Mucosa of descending colon (tissue), 3 donors: ENCODE data around the gene B3GLCT. TPM values are rescaled to one million over a fixed set of nuclear protein-coding genes. Genes with fewer than 3 reads are reported as not detected.
"Not testable (repeated sequence)": the region's sequence is repeated elsewhere in the genome, so short reads cannot be mapped to it uniquely, and the experiment has no call there.

Experiments
- ATAC-seq: fragments of 200-7000 bp; cut with Tn5 transposase; one replicate; pipeline ENCODE4 v1.9.1; 2020; ENCODE audit warnings: mild to moderate bottlenecking, moderate library complexity
- DNase-seq, 3 donors: peaks; one replicate each; pipeline ENCODE4 v3.0.0-alpha.2; 2020
- H3K36me3 ChIP-seq: fragments of 200-600 bp; one replicate; pipeline ENCODE4 v1.8.0; 2021; ENCODE audit warnings: low read depth, mild to moderate bottlenecking
- H3K4me1 ChIP-seq: fragments of 200-600 bp; one replicate; pipeline ENCODE4 v1.8.0; 2021; ENCODE audit warnings: low read depth, mild to moderate bottlenecking
- H3K4me3 ChIP-seq: fragments of 200-600 bp; one replicate; pipeline ENCODE4 v1.8.0; 2021; ENCODE audit warnings: mild to moderate bottlenecking
- H3K9me3 ChIP-seq: fragments of 200-600 bp; one replicate; pipeline ENCODE4 v1.8.0; 2021; ENCODE audit warnings: mild to moderate bottlenecking
- intact Hi-C, 2 donors: fragments of 100-400 bp; cut with DNase I in 1 of 2; cut with micrococcal nuclease in 1 of 2; formaldehyde crosslinking; loops; one replicate each; pipeline versions ENCODE4 v1.11.0 to v1.11.1; 2022; cut with DNase I, micrococcal nuclease
- total RNA-seq, 3 donors: library from RNA; stranded (reverse); fragmentation: NEBNext Ultra II Directional in 2 of 3; extraction: Animal tissue kit (Norgen Biotek cat#: 25700) in 2 of 3; gene quantifications; one replicate each; pipeline versions ENCODE4 v1.2.1 to v1.2.4, GENCODE V29; 2021 to 2023
- TF ChIP-seq, protein P1 (sequence below): fragments of 200-600 bp; IDR thresholded peaks from one replicate; pipeline ENCODE4 v1.8.0; 2022; ENCODE audit warnings: antibody characterized with exemption, mild to moderate bottlenecking
- donor health status: DM: no; HTN: no; CAD: no; lungs with moderate emphysema.
- donor health status: DM: no; HTN: no; CAD: no.
- donor health status: DM: no; HTN: yes; CAD: no.

The B3GLCT gene
- total RNA-seq, 3 donors from 2014 or later: 3.1 to 5.1 (median 4.0) TPM

DNA sequence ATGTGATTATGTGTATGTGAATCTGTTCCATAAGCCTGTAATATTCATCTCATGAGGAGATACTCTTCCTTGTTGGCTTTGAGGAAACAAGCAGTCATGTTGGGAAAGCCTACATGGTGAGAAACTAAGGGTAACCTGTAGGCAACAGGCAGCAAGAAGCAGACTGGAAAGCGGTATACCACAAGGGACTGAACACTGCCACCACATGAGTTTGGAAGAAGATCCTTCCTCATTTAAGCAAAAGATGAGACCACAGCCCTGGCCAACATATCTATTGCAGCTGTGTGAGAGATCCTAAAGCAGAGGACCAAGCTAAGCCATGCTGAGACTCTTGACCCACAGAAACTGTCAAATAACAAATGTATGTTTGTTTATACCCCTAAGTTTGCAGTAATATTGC lies 134.8 kb downstream of the B3GLCT start:
- intact Hi-C loops: no loop called here
- no peak overlapping the region for H3K4me3 ChIP-seq
- H3K36me3 ChIP-seq: no peaks in the 10 kb centered on the region
- H3K9me3 ChIP-seq: peaks cover 5% of the 10 kb centered on the region
- DNase-seq (no peak), ATAC-seq (no peak)
- no peaks in the 10 kb centered on the region for H3K4me1 ChIP-seq
- TF ChIP-seq, protein P1, sequence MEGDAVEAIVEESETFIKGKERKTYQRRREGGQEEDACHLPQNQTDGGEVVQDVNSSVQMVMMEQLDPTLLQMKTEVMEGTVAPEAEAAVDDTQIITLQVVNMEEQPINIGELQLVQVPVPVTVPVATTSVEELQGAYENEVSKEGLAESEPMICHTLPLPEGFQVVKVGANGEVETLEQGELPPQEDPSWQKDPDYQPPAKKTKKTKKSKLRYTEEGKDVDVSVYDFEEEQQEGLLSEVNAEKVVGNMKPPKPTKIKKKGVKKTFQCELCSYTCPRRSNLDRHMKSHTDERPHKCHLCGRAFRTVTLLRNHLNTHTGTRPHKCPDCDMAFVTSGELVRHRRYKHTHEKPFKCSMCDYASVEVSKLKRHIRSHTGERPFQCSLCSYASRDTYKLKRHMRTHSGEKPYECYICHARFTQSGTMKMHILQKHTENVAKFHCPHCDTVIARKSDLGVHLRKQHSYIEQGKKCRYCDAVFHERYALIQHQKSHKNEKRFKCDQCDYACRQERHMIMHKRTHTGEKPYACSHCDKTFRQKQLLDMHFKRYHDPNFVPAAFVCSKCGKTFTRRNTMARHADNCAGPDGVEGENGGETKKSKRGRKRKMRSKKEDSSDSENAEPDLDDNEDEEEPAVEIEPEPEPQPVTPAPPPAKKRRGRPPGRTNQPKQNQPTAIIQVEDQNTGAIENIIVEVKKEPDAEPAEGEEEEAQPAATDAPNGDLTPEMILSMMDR: no peak

DNA sequence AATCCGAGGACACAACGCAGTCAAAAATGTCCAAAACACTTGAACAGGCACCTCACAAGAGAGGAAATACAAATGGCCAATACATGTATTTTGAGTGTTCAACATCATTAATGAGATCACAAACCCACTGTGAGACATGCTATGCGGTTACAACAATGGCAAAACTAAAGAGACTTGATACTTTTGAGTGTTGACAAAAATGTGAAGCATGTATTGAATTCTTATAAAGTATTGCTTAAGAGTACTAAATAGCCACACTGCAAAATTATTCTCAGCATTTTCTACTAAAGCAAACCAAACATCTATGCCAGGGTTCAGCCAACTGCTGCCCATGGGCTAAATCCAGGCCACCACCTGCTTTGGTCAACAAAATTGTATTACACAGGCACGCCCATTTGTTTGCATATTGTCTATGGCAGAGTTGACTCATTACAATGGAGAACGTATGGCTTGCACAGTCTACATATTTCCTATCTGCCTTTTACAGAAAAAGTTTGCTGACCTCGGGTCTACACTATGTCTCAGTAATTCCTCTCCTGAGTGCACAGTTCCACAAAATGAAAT lies 135.3 kb downstream of the B3GLCT start:
- no peaks in the 10 kb centered on the region for H3K4me1 ChIP-seq
- intact Hi-C loops: no loop called here
- DNase-seq: peak in 1 of 3 donors; percentile 36
- H3K4me3 ChIP-seq: no peak overlapping the region
- peak; percentile 77 for ATAC-seq
- H3K9me3 ChIP-seq: peaks cover 5% of the 10 kb centered on the region
- no peaks in the 10 kb centered on the region for H3K36me3 ChIP-seq
- TF ChIP-seq, protein P1: no peak

DNA sequence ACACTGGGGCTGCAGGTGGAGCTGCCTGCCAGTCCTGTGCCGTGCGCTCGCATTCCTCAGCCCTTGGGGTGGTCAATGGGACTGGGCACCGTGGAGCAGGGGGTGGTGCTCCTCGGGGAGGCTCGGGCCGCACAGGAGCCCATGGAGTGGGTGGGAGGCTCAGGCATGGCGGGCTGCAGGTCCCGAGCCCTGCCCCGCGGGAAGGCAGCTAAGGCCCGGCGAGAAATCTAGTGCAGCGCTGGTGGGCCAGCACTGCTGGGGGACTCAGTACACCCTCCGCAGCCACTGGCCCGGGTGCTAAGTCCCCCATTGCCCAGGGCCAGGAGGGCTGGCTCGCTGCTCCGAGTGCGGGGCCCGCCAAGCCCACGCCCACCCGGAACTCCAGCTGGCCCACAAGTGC lies 139.8 kb downstream of the B3GLCT start:
- H3K36me3 ChIP-seq, DNase-seq, ATAC-seq, H3K9me3 ChIP-seq, H3K4me1 ChIP-seq, H3K4me3 ChIP-seq, intact Hi-C loops: not testable (repeated sequence)

DNA sequence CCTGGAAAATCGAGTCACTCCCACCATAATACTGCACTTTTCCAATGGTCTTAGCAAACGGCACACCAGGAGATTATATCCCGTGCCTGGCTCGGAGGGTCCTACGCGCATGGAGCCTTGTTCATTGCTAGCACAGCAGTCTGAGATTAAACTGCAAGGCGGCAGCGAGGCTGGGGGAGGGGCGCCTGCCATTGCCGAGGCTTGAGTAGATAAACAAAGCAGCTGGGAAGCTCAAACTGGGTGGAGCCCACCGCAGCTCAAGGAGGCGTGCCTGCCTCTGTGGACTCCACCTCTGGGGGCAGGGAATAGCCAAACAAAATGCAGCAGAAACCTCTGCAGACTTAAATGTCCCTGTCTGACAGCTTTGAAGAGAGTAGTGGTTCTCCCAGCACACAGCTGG lies 141.1 kb downstream of the B3GLCT start:
- H3K9me3 ChIP-seq, ATAC-seq, DNase-seq, H3K36me3 ChIP-seq, H3K4me3 ChIP-seq, H3K4me1 ChIP-seq, intact Hi-C loops: not testable (repeated sequence)

DNA sequence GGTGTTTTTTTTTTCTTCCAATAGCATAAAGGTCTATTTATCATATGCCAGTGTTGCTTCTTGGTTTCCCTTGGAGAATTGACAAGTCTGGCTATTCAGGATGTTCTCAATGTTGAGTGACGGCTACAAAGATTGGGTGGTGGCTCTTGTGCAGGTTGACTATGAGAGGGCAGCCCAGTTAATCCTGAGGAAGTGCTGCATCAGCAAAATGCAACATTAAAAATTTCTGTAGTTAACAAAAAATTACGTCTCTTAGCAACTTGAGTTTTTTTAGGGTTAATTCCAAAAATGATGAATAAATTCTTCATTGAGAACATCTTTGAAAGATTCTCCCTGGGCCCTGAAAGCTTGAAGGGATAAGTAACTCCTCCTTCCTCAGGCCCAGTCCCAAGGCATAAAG lies 147.1 kb downstream of the B3GLCT start:
- ATAC-seq (no peak), DNase-seq (no peak)
- TF ChIP-seq, protein P1: no peak
- H3K9me3 ChIP-seq: no peaks in the 10 kb centered on the region
- no peaks in the 10 kb centered on the region for H3K4me1 ChIP-seq
- H3K36me3 ChIP-seq: no peaks in the 10 kb centered on the region
- intact Hi-C loops: no loop called here
- no peak overlapping the region for H3K4me3 ChIP-seq

DNA sequence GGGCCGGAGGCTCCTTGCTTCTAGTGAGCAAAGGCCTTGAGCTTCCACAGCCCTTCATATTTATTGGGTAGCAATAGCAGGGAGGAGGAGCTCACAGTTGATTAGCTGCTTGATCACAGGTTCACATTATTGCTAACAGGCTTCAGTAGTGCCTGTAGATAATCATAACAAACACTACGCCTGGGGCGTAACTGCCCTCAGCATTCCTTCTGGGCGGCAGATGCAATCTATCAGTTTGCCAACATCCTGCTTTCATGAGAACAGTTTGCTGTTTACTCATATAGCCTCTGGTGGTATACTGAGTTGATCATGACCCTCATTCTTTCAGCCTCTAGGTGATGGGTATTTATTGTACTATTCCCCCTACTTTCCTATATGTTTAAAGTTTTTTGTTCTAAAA lies 149.4 kb downstream of the B3GLCT start:
- TF ChIP-seq, protein P1: no peak
- no peaks in the 10 kb centered on the region for H3K9me3 ChIP-seq
- intact Hi-C loops: no loop called here
- no peaks in the 10 kb centered on the region for H3K36me3 ChIP-seq
- no peak for DNase-seq
- no peaks in the 10 kb centered on the region for H3K4me1 ChIP-seq
- H3K4me3 ChIP-seq: no peak overlapping the region
- ATAC-seq: no peak

DNA sequence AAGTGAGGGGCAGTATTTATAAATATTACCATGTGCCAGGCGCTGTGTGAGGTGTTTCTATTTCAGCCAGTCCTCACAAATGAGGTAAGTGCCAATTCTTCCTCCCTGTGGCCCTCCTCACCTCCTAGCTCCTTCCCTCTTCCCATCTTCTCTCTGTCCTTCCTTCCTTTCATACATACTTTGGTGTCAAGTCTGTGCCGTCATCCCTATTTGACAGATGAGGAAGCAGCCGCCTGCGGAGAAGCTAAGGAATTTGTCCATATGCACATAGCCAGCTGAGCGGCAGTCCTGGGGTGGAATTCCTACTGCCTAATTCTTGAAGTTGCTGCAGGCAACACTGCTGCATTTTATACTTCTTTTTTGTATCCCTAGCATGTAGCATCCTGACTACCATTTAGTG lies 150.8 kb downstream of the B3GLCT start:
- intact Hi-C loops: no loop called here
- DNase-seq (no peak), ATAC-seq (no peak)
- no peak overlapping the region for H3K4me3 ChIP-seq
- no peaks in the 10 kb centered on the region for H3K36me3 ChIP-seq
- no peaks in the 10 kb centered on the region for H3K4me1 ChIP-seq
- peaks cover 7% of the 10 kb centered on the region for H3K9me3 ChIP-seq
- TF ChIP-seq, protein P1: no peak
